GDM1 (cell line): ENCODE data around the gene IQSEC3.
A peak's percentile ranks its signal among the peaks of the same experiment; 100 is the strongest.
"Not testable (repeated sequence)": the region's sequence is repeated elsewhere in the genome, so short reads cannot be mapped to it uniquely, and the experiment has no call there.

Source experiments
- DNase-seq: peaks from one replicate; lab custom pipeline; 2025; lab: John Stamatoyannopoulos, UW

The IQSEC3 gene

DNA sequence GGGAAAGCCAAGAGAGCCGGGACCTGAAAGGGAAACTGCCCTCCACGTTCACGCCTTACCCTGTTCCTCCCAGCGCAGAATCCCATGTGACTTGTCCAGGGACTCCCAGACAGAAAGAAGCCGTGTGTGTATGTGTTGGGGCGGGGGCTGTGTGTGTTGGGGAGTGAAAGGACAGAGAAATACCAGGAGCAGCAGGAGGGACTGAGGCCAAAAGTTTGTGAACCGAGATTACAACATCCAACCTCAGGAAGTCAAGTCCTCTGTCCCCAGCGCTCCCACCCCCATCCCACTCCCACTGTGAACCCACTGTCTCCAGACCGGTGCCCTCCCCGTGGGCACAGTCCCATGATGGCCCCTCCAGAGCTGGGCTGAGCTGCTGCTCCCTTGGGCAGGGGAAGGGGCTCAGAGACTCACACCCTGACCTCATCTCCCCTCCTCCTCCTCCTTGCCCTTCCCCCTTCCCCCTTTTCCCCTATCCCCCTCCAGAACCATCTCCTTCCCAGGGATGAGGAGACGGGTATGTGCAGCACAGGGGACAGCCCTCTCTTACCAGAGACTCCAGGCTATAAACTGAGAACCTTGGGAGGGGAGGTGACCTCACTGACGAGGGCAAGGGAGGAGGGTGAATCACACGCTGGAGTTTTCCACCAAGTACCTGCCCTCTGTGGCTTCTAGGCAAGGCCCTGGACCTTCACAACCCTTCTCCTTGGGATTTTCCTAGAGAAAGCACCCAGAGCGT, 147.6 kb downstream of the IQSEC3 start, which contains the start of gene SLC6A12:
Gene SLC6A12 (minus strand): TSS at position 155 of the 739 bp plus-strand sequence. CDS start 4,171 bp downstream, outside the sequence.
- no peak for DNase-seq

DNA sequence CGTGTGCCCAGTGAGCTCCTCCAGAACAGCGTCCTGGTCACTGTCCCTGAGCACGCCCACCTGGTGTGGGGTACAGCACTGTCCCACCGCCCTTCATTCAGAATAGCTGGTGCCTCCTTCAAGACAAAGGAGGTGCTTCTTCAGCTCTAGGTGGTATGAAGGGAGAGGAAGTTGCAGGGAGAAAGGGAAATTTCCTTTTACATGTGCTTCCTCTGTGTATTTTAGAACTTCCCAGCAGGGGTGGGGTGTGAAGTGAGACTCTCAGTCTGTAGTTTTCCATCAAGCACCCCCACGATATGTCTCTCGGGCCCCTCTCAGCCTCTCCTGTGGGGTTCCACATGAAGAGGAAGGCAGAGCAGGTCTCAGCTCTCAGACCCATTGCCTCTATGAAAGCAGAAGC, 148.5 kb downstream of the IQSEC3 start:
- no peak for DNase-seq

DNA sequence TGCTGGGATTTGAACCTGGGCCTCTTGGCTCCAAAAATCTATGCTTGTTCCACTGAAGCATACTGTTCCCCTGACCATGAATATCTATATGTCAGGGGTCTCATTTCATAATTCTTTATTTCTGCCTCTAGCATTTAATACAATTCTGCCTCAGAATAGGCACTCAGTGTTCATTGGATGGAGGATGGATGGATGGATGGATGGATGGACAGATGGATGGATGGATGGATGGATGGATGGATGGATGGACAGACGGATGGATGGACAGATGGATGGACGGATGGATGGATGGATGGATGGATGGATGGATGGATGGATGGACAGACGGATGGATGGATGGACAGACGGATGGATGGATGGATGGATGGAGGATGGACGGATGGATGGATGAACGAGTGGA, 150.5 kb downstream of the IQSEC3 start:
- DNase-seq, result not testable (repeated sequence)

- no peak for DNase-seq
Observed at GRCh38 chr12:218221-218620, 151.7 kb downstream of the IQSEC3 start.

GRCh38 chr12:218728-219590, 152.4 kb downstream of the IQSEC3 start:
- no peak for DNase-seq

DNA sequence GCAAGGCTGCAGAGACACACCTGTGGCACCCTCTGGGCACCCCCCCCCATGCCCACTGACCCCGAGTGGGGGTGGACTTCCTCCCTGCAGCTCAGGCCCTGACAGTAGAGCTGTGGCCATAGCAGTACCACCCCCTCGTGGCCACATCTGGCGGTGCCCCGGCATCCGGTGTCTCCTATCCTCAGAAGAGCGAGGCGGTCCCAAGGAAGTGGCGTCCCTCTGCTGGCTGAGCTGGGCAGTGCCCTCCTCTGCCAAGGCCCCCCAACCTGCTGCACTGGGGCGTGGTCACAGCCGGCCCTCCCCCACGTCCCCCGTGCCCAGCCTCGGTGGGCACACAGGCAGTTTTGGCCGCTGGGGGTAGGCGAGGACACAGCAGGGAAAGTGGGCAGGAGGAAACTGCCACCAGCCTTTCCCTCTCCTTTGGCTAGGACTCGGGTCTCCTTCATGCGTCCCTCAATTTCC, 153.4 kb downstream of the IQSEC3 start:
- DNase-seq, result peak; percentile 74

DNA sequence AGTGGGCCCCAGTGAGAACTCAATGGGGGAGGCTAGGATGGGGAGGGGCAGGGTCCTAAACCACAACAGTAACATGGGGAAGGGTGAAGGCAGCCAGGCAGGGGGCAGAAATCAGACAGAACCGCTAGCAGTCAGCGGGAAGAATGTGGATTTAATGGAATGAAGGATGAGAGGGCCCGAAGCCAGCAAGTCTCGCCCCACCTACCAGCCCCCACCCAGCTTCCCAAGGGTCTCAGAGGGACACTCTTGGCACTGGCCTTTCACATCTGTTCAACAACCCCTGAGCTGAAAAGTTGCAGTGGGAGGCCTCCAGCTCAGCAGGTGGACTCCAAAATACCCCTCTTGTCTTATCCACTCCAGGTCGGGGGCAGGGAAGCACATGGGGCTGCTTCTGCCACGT, 153.9 kb downstream of the IQSEC3 start:
- DNase-seq, result no peak

- no peak for DNase-seq
Observed at GRCh38 chr12:220946-221550, 154.5 kb downstream of the IQSEC3 start.

DNA sequence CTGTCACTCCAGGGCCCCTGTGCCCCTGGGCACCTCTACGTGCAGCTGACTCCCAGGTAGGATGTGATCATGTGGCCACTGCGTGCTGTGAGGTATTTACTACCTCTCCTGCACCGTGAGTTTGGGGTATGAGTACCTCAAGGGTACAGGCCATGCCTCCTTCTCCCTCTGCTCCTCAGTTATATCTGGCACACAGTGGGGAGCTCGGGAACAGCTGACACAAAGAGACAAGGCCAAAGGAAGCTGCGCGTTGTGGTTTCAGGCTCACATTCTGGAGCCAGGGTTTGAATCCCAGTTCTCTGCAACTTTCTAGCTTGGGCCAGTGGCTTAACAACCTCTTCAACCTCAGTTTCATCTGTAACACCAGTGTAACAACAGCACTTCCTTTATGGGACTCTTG, 155.2 kb downstream of the IQSEC3 start:
- DNase-seq, result no peak

- DNase-seq, result no peak
Observed at GRCh38 chr12:223841-224240, 157.3 kb downstream of the IQSEC3 start.

DNA sequence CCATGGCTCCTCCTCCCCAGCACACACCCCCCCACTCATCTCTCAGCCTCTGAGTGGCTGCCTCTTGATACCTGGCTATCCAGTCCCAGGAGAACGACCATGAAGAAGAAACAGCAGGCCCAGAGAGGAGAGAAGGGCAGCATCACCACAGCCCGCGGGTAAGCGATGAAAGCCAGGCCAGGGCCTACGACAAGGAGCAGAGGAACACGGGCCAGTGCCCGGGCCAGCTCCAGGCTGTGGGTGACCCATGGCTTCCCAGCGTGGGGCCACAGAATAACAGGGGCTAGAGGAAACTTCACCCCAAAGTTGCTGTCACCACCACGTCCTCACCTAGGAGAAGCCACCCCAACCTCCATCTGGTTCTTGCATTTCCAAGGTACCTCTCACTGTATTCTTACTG, 157.8 kb downstream of the IQSEC3 start:
- DNase-seq, result no peak

GRCh38 chr12:225012-225411, 158.4 kb downstream of the IQSEC3 start:
- no peak for DNase-seq

GRCh38 chr12:226401-226800, 159.8 kb downstream of the IQSEC3 start:
- no peak for DNase-seq

DNA sequence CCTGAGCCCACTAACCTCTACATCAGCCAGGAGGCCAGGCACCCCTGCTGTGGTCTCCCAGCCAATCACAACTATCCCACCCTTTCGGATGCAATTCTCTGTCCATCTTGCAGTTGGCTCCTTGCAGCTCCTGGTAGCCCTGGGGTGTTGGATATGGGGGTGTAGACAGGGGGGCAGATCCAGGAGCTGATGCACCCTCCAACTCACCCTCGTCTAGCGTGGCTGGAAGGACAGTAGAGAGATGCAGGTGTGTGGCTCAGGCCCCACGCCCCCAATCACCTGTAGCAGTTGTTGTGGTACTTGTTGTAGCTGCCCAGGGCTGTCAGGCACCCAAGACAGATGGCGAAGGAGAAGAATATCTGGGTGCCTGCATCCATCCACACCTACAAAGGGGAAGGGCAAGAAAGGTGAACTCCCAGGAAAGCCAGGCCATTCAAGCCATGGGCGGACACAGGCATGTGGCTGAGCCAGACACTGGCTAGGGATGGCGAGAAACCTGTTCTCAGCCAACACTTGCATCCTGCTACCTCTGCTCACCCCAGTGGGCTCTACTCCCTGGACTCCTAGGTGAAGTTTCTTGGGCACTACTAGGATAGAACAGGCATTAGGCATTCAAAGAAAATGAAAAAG, 160.8 kb downstream of the IQSEC3 start:
- DNase-seq, result no peak
